HepG2 (cell line): ENCODE measurements around the gene CDK6. TPM values are rescaled to one million over a fixed set of nuclear protein-coding genes. Genes with fewer than 3 reads are reported as not detected.

Source experiments
- ATAC-seq: fragments of 200-7000 bp; cut with Tn5 transposase; 3 replicates; pipeline ENCODE4 v1.9.1; 2020; ENCODE audit warnings: mild to moderate bottlenecking, moderate library complexity
- BruUV-seq: library from RNA; stranded (reverse); fragments of 400-500 nt; replicated peaks from 2 replicates; lab custom pipeline; 2021; lab: Mats Ljungman, UMichigan
- CTCF ChIA-PET: fragments of 300-600 bp; formaldehyde crosslinking; extraction: SDS; loops from one replicate; lab custom pipeline; 2021; ENCODE audit warnings: low total read pairs, inconsistent platforms, low intra/inter-chr PET ratio; lab: Yijun Ruan, JAX
- POLR2A ChIA-PET: fragments of 350-600 bp; sonication (Branson Sonifier 250); formaldehyde crosslinking; loops from one replicate; lab custom pipeline; 2020; ENCODE audit warnings: antibody characterized with exemption, inconsistent platforms; lab: Yijun Ruan, JAX
- DNase-seq: peaks from one replicate; pipeline ENCODE4 v3.0.0-alpha.2; 2015; ENCODE audit warnings: low spot score
- FAIRE-seq: peaks from 3 replicates; lab custom pipeline; 2011; peaks lifted over from hg19 to GRCh38; lab: Jason Lieb, UNC
- H2AFZ ChIP-seq: one replicate; pipeline ENCODE4 v1.6.1; 2011; ENCODE audit warnings: low read length, inconsistent platforms
- H3K27ac ChIP-seq: fragments of 300-600 bp; 3 replicates; pipeline ENCODE4 v1.8.0; 2011; ENCODE audit warnings: mixed run types, mild to moderate bottlenecking, mixed read lengths, low read length, inconsistent platforms; ENCODE audit not compliant: insufficient read depth; ENCODE audit errors: extremely low read length
- H3K27me3 ChIP-seq, 2 experiments: fragments of 200-600 bp in 1 of 2; 2 replicates in 1 of 2; 3 replicates in 1 of 2; pipeline versions ENCODE4 v1.6.0 to v1.8.0; 2011; ENCODE audit warnings: low read length in 2 of 2, mild to moderate bottlenecking in 2 of 2, moderate library complexity in 2 of 2, inconsistent platforms in 1 of 2; ENCODE audit not compliant: insufficient read depth in 2 of 2, control insufficient read depth in 1 of 2
- H3K36me3 ChIP-seq, 2 experiments: fragments of 200-600 bp in 1 of 2; replicated peaks in 1 of 2; 2 replicates in 1 of 2; 3 replicates in 1 of 2; pipeline versions ENCODE4 v1.5.1 to v1.8.0; 2011; ENCODE audit warnings: low read length in 2 of 2, inconsistent platforms in 1 of 2; ENCODE audit not compliant: insufficient read depth in 2 of 2, control insufficient read depth in 1 of 2
- H3K4me1 ChIP-seq: 2 replicates; pipeline ENCODE4 v1.5.1; 2012; ENCODE audit warnings: low read length, inconsistent platforms; ENCODE audit not compliant: insufficient read depth
- H3K4me2 ChIP-seq: 2 replicates; pipeline ENCODE4 v1.6.0; 2011; ENCODE audit warnings: low read depth, low read length, inconsistent platforms
- H3K4me3 ChIP-seq, 3 experiments: fragments of 200-600 bp in 1 of 3; sonication (generic), shearing (Covaris generic) in 1 of 3; replicated peaks in 1 of 3; 2 replicates each; pipeline ENCODE4 v1.5.1; 2011 to 2016; ENCODE audit warnings: low read length in 3 of 3, inconsistent platforms in 2 of 3, low read depth in 2 of 3, mild to moderate bottlenecking in 2 of 3, control low read depth in 1 of 3, mixed read lengths in 1 of 3; ENCODE audit not compliant: insufficient read depth in 1 of 3
- H3K79me2 ChIP-seq: one replicate; pipeline ENCODE4 v1.6.1; 2011; ENCODE audit warnings: low read length, inconsistent platforms; ENCODE audit not compliant: insufficient read depth
- H3K9ac ChIP-seq: 2 replicates; pipeline ENCODE4 v1.6.0; 2011; ENCODE audit warnings: mild to moderate bottlenecking, low read depth, low read length, inconsistent platforms; ENCODE audit not compliant: insufficient read depth
- H3K9me3 ChIP-seq: 2 replicates; pipeline ENCODE4 v1.5.1; 2012; ENCODE audit warnings: mild to moderate bottlenecking, low read length
- H4K20me1 ChIP-seq: 2 replicates; pipeline ENCODE4 v1.6.0; 2011; ENCODE audit warnings: inconsistent platforms, mild to moderate bottlenecking, low read length, moderate library complexity; ENCODE audit not compliant: insufficient read depth
- ARNT ChIP-seq: fragments of 450-650 bp; IDR thresholded peaks from 2 replicates; pipeline ENCODE4 v1.6.1; 2017
- NBN ChIP-seq: fragments of 450-650 bp; conservative IDR thresholded peaks from 2 replicates; pipeline ENCODE4 v1.6.1; 2017
- NPAS2 ChIP-seq: sonication (generic); formaldehyde crosslinking; IDR thresholded peaks from 2 replicates; pipeline ENCODE4 v1.8.0; 2022; ENCODE audit warnings: mild to moderate bottlenecking, missing genetic modification reagents, borderline replicate concordance
- RBFOX2 ChIP-seq: fragments of 200-400 bp; formaldehyde crosslinking; IDR thresholded peaks from 2 replicates; pipeline ENCODE4 v1.6.1; 2017; ENCODE audit warnings: low read depth, mild to moderate bottlenecking, low read length
- RFXANK ChIP-seq: IDR thresholded peaks from 2 replicates; pipeline ENCODE4 v1.6.1; 2016
- SCMH1 ChIP-seq: sonication (generic); formaldehyde crosslinking; IDR thresholded peaks from 2 replicates; pipeline ENCODE4 v1.9.0; 2021; ENCODE audit warnings: missing genetic modification reagents, mild to moderate bottlenecking, borderline replicate concordance
- SRY ChIP-seq: sonication (generic); formaldehyde crosslinking; IDR thresholded peaks from 2 replicates; pipeline ENCODE4 v1.8.0; 2022; ENCODE audit warnings: mild to moderate bottlenecking, missing genetic modification reagents
- TBX3 ChIP-seq: fragments of 450-650 bp; IDR thresholded peaks from 2 replicates; pipeline ENCODE4 v1.6.1; 2017; ENCODE audit warnings: antibody characterized with exemption, mild to moderate bottlenecking, inconsistent platforms, borderline replicate concordance
- ZNF24 ChIP-seq: fragments of 450-650 bp; IDR thresholded peaks from 2 replicates; pipeline ENCODE4 v1.6.1; 2017; ENCODE audit warnings: antibody characterized with exemption, mild to moderate bottlenecking
- ZNF432 ChIP-seq: sonication (generic); formaldehyde crosslinking; IDR thresholded peaks from 2 replicates; pipeline ENCODE4 v1.5.0; 2020; ENCODE audit warnings: missing genetic modification reagents, mild to moderate bottlenecking, borderline replicate concordance
- ZNF740 ChIP-seq: sonication (generic); formaldehyde crosslinking; IDR thresholded peaks from 2 replicates; pipeline ENCODE4 v1.4.0; 2020; ENCODE audit warnings: missing genetic modification reagents
- WGBS: methylation state at CpG from one replicate; pipeline ENCODE4 v1.1.6; 2017; ENCODE audit warnings: low lambda C conversion rate; 5-methylcytosine and 5-hydroxymethylcytosine counted together
- in situ Hi-C: cut with HindIII; loops from 2 replicates; pipeline ENCODE4 v1.10.0; 2017; ENCODE audit warnings: low pct_unique_long_range_greater_than_20kb; ENCODE audit not compliant: extremely low pct_ligation_motif_present
- intact Hi-C: fragments of 100-400 bp; cut with micrococcal nuclease; formaldehyde crosslinking; loops from one replicate; pipeline ENCODE4 v1.10.0; 2022; ENCODE audit not compliant: unreplicated experiment
- polyA plus RNA-seq, 8 experiments: library from polyadenylated mRNA; depleted of rRNA in 3 of 8; stranded (reverse) in 7 of 8; unstranded in 1 of 8; fragments of >200 nt; fragmentation: Illumina TruSeq in 4 of 8; extraction: Trizol in 4 of 8; gene quantifications; 2 replicates each; pipeline versions ENCODE4 v1.2.1 to v1.2.3, GENCODE V29; 2011 to 2016; ENCODE audit warnings: low read depth in 4 of 8, missing spikeins in 1 of 8, mixed read lengths in 1 of 8; ENCODE audit not compliant: insufficient read depth in 1 of 8
- total RNA-seq, 5 experiments: library from RNA; depleted of rRNA; stranded (reverse); fragments of >200 nt; fragmentation: Illumina TruSeq; extraction: Trizol; gene quantifications; 2 replicates each; pipeline ENCODE4 v1.2.3, GENCODE V29; 2016; ENCODE audit warnings: low read depth in 1 of 5

The CDK6 gene
- total and polyA plus RNA-seq, 2 of the 13 experiments (the other 11 are each of a cell fraction or from before 2014, with no cell fraction given), result 34.6 to 90.8 TPM

GRCh38 chr7:92670204-92670851 lies 166.0 kb downstream of the CDK6 start:
- BruUV-seq, result TSS peak; percentile 27
- TF ChIP-seq NPAS2 (CRISPR knock-in tag) (no peak), SCMH1 (no peak), ARNT (no peak), ZNF740 (CRISPR knock-in tag) (no peak), RFXANK (CRISPR knock-in tag) (no peak), ZNF24 (no peak), ZNF432 (CRISPR knock-in tag) (no peak), NBN (no peak)
- Histone ChIP-seq H4K20me1 (no peaks in the 10 kb centered on the region), H3K9ac (no peak overlapping the region), H3K4me3 (no peak overlapping the region), H3K4me2 (no peak overlapping the region), H3K27me3 (no peaks in the 10 kb centered on the region), H3K9me3 (no peaks in the 10 kb centered on the region), H3K79me2 (peaks cover 25% of the 10 kb centered on the region), H2AFZ (no peak overlapping the region), H3K36me3 (peaks cover 17 to 69% of the 10 kb centered on the region in 2 experiments), H3K4me1 (no peaks in the 10 kb centered on the region), H3K27ac (no peak overlapping the region)
- intact Hi-C loops (no loop called here), in situ Hi-C loops (no loop called here)
- POLR2A ChIA-PET, result no interaction called here
- DNase-seq, result no peak
- 93% methylated on average over 2 of the region's 2 CpGs for WGBS
- no peak for FAIRE-seq
- no peak for ATAC-seq
- CTCF ChIA-PET, result no interaction called here

GRCh38 chr7:92669616-92670165 lies 166.7 kb downstream of the CDK6 start:
- ATAC-seq (no peak), FAIRE-seq (no peak), DNase-seq (no peak)
- Histone ChIP-seq H3K4me1 (no peaks in the 10 kb centered on the region), H3K79me2 (peaks cover 23% of the 10 kb centered on the region), H3K27me3 (no peaks in the 10 kb centered on the region), H3K27ac (no peak overlapping the region), H4K20me1 (no peaks in the 10 kb centered on the region), H3K4me2 (no peak overlapping the region), H3K4me3 (no peak overlapping the region), H3K9ac (no peak overlapping the region), H3K9me3 (no peaks in the 10 kb centered on the region), H3K36me3 (peaks cover 17 to 69% of the 10 kb centered on the region in 2 experiments), H2AFZ (no peak overlapping the region)
- no TSS peak for BruUV-seq
- POLR2A ChIA-PET, result no interaction called here
- TF ChIP-seq RBFOX2, result no peak
- no peak for TF ChIP-seq TBX3
- no peak for TF ChIP-seq SRY (CRISPR knock-in tag)
- in situ Hi-C loops (no loop called here), intact Hi-C loops (no loop called here)
- 94% methylated on average over 3 of the region's 3 CpGs for WGBS
- CTCF ChIA-PET, result no interaction called here
